Tibial nerve (tissue), 4 donors: Measurements from ENCODE around the gene SNX18. TPM values are rescaled to one million over a fixed set of nuclear protein-coding genes. Genes with fewer than 3 reads are reported as not detected.

Experiments
- DNase-seq, 2 donors: peaks; one replicate each; pipeline ENCODE4 v3.0.0-alpha.2; 2019; ENCODE audit warnings: low spot score in 2 of 2
- H3K27ac ChIP-seq, 4 donors: fragments of 200-600 bp; sonication (generic) in 3 of 4; one replicate each; pipeline ENCODE4 v1.5.1; 2017 to 2019; ENCODE audit warnings: mild to moderate bottlenecking in 1 of 4
- H3K27me3 ChIP-seq, 2 donors: fragments of 200-600 bp; sonication (generic) in 1 of 2; one replicate each; pipeline versions ENCODE4 v1.5.1 to v1.6.0; 2017 to 2019
- H3K36me3 ChIP-seq, 3 donors: fragments of 200-600 bp; sonication (generic); one replicate each; pipeline ENCODE4 v1.5.1; 2018 to 2019
- H3K4me1 ChIP-seq, 4 donors: fragments of 200-600 bp; sonication (generic) in 3 of 4; one replicate each; pipeline ENCODE4 v1.5.1; 2017 to 2019
- H3K4me3 ChIP-seq, 4 donors: fragments of 200-600 bp; sonication (generic) in 3 of 4; one replicate each; pipeline ENCODE4 v1.5.1; 2017 to 2019; ENCODE audit warnings: mild to moderate bottlenecking in 1 of 4, moderate library complexity in 1 of 4
- H3K9me3 ChIP-seq, 4 donors: fragments of 200-600 bp; sonication (generic) in 3 of 4; one replicate each; pipeline ENCODE4 v1.5.1; 2017 to 2019
- EP300 ChIP-seq, 2 donors: sonication (generic); formaldehyde crosslinking; IDR thresholded peaks; one replicate each; pipeline ENCODE4 v1.6.1; 2017; ENCODE audit warnings: antibody characterized with exemption in 2 of 2, mild to moderate bottlenecking in 1 of 2
- POLR2A ChIP-seq, 2 donors: fragments of 450-650 bp; IDR thresholded peaks; one replicate each; pipeline ENCODE4 v1.6.1; 2017; ENCODE audit warnings: antibody characterized with exemption in 2 of 2, mild to moderate bottlenecking in 2 of 2, moderate library complexity in 2 of 2
- WGBS, 2 donors: methylation state at CpG; one replicate each; pipeline ENCODE4 v1.1.5; 2018; 5-methylcytosine and 5-hydroxymethylcytosine counted together
- total RNA-seq, 4 donors: library from RNA; depleted of rRNA; stranded (reverse); fragments of >200 nt; gene quantifications; one replicate each; pipeline ENCODE4 v1.1.0, GENCODE V29; 2016
- TF ChIP-seq, protein P1 (sequence below), 5 experiments: fragments of 200-600 bp in 3 of 5; fragments of 450-650 bp in 2 of 5; sonication (generic) in 3 of 5; IDR thresholded peaks; one replicate each; pipeline ENCODE4 v1.5.1; 2016 to 2019; ENCODE audit warnings: antibody characterized with exemption in 5 of 5, mild to moderate bottlenecking in 3 of 5, moderate library complexity in 2 of 5

Gene SNX18
- total RNA-seq, 4 donors from 2014 or later, result 39.3 to 61.5 (median 45.6) TPM

DNA sequence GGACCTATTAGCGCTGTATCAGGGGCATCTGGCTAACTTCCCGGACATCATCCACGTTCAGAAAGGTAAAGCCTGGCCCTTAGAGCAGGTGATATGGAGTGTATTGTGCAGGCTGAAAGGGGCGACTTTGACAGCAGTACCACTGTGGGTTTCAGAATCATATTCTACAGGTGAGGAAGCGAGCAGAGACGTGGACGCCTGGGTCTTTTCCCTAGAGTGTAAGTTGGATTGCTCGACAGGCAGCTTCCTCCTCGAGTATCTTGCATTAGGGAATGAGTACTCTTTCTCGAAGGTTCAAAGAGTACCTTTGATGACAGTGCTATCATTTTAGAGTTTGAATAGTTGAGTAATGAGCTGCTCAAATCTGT, 1.9 kb downstream of the SNX18 start:
- H3K4me3 ChIP-seq, result peak overlapping the region; percentile 68 to 98 (median 78)
- H3K4me1 ChIP-seq, result peaks cover 0 to 82% (median 46%) of the 10 kb centered on the region in 4 donors
- H3K9me3 ChIP-seq, result no peaks in the 10 kb centered on the region
- no peaks in the 10 kb centered on the region for H3K27me3 ChIP-seq
- no peak for DNase-seq
- peak in 1 of 2 donors; percentile 8 for TF ChIP-seq EP300 (IDR thresholded peaks at IDR 0.05)
- TF ChIP-seq POLR2A (IDR thresholded peaks at IDR 0.05), result no peak
- TF ChIP-seq, protein P1, sequence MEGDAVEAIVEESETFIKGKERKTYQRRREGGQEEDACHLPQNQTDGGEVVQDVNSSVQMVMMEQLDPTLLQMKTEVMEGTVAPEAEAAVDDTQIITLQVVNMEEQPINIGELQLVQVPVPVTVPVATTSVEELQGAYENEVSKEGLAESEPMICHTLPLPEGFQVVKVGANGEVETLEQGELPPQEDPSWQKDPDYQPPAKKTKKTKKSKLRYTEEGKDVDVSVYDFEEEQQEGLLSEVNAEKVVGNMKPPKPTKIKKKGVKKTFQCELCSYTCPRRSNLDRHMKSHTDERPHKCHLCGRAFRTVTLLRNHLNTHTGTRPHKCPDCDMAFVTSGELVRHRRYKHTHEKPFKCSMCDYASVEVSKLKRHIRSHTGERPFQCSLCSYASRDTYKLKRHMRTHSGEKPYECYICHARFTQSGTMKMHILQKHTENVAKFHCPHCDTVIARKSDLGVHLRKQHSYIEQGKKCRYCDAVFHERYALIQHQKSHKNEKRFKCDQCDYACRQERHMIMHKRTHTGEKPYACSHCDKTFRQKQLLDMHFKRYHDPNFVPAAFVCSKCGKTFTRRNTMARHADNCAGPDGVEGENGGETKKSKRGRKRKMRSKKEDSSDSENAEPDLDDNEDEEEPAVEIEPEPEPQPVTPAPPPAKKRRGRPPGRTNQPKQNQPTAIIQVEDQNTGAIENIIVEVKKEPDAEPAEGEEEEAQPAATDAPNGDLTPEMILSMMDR (IDR thresholded peaks at IDR 0.05), result no peak
- H3K36me3 ChIP-seq, result no peaks in the 10 kb centered on the region
- H3K27ac ChIP-seq, result peak overlapping the region in 3 of 4 donors; percentile 90 to 93 (median 90)
- 38 to 45% methylated on average over 9 to 10 of the region's 10 CpGs for WGBS, 2 donors

DNA sequence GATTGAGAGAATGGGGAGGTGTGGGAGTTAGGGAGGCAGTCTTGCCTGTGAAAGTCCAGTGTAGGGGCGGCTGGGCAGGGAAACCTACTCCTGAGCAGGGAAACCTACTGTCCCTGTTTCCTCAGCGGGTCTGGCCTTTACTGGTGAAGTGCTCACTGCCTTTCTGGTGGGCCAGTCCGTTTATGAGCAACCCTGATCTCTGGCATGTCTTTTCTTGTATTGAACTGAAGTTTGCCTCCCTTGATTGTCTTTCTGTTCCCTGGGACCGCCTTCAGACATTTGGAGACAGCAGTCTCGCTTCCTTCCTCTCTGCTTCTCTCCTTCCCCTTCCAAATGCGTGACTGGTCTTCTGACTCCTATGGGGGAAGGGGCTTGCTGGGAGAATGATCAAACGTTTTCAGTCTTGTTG, 2.9 kb downstream of the SNX18 start:
- Histone ChIP-seq H3K9me3 (no peaks in the 10 kb centered on the region), H3K27ac (peak overlapping the region in 3 of 4 donors; percentile 4 to 93 (median 90)), H3K36me3 (no peaks in the 10 kb centered on the region), H3K27me3 (no peaks in the 10 kb centered on the region), H3K4me1 (peaks cover 0 to 82% (median 50%) of the 10 kb centered on the region in 4 donors), H3K4me3 (peak overlapping the region; percentile 68 to 98 (median 78))
- peak in 1 of 2 donors; percentile 56 for DNase-seq
- 1 to 3% methylated on average over 7 of the region's 7 CpGs for WGBS, 2 donors
- TF ChIP-seq, protein P1 (IDR thresholded peaks at IDR 0.05), result no peak
- no peak for TF ChIP-seq POLR2A (IDR thresholded peaks at IDR 0.05)
- TF ChIP-seq EP300 (IDR thresholded peaks at IDR 0.05), result peak in 1 of 2 donors; percentile 77

DNA sequence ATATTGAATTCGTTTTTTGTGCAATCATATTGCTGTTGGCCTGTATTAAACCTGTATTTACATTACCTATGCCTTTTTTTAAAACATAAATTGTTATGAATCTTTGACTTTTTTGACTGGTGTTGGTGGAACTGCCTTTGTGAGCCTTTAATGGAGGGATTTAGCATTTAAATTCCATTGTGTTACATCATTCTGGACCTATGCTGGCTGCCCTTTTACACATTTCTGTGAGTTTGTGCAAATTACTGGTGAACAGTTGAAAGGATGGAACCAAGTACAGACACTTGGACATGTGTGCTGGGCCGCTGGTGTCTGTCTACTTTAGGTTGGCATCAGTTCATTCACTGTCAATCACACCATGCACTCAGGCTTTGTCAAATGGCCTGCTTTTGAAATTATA, 3.4 kb downstream of the SNX18 start:
- Histone ChIP-seq H3K27me3 (no peaks in the 10 kb centered on the region), H3K27ac (peak overlapping the region in 3 of 4 donors; percentile 4 to 93 (median 90)), H3K4me1 (peaks cover 0 to 86% (median 53%) of the 10 kb centered on the region in 4 donors), H3K4me3 (peak overlapping the region; percentile 68 to 98 (median 78)), H3K9me3 (no peaks in the 10 kb centered on the region), H3K36me3 (no peaks in the 10 kb centered on the region)
- TF ChIP-seq EP300 (IDR thresholded peaks at IDR 0.05) (no peak), POLR2A (IDR thresholded peaks at IDR 0.05) (no peak)
- TF ChIP-seq, protein P1 (IDR thresholded peaks at IDR 0.05), result no peak
- WGBS, 2 donors, result 40 to 46% methylated on average over 2 of the region's 2 CpGs
- DNase-seq, result no peak

DNA sequence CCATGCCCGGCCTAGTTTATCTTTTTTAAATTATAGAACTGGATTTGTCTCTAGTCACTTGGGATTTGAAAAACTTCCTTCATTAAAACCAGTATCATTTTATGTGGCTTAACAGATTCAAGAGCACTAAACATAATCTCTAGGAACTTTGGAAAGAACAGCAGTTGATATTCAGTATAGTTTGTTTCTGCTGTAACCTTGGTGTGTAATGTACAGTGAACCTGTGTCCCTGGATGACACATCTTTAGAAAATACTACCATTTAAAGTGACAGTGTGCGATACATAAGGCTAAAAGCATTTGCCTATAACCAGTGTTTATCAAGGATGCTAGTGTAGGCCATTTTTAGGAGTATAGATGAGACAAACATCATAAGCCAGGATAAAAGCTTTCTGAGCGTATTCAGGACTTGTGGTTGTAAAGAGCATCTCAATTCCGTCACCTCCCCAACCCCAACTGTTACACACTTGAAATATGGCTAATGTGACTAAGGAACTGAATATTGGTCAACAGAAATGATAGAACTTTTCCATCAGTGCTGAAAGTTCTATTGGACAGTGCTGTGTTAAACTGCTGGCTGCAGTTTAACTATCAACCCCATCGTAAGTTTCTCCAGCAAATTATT, 4.4 kb downstream of the SNX18 start:
- no peak for DNase-seq
- Histone ChIP-seq H3K36me3 (no peaks in the 10 kb centered on the region), H3K27ac (peak overlapping the region in 2 of 4 donors; percentile 90 to 93), H3K27me3 (no peaks in the 10 kb centered on the region), H3K4me3 (peak overlapping the region in 3 of 4 donors; percentile 76 to 98 (median 79)), H3K9me3 (no peaks in the 10 kb centered on the region), H3K4me1 (peaks cover 0 to 87% (median 58%) of the 10 kb centered on the region in 4 donors)
- TF ChIP-seq EP300 (IDR thresholded peaks at IDR 0.05) (no peak), POLR2A (IDR thresholded peaks at IDR 0.05) (no peak)
- TF ChIP-seq, protein P1 (IDR thresholded peaks at IDR 0.05), result no peak
- 75 to 78% methylated on average over 5 of the region's 5 CpGs for WGBS, 2 donors

DNA sequence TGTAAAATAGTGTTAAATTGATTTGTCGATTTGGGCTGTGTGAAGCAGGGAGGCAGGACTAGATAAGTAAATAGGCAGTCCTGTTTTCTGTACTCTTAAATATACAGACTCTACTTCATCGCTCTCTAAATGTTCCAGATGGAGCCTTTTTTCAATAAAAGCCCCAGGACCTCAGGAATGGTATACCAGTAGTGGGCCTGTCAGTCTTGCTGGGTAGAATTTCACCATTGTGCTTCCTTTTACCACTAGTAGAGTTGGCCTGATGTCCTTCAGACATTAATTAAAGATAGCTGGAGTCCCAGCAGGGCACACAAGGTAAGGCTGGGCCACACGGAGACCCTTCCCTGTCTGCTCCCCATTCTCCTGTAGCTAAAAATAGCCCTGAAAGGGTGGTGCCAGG, 6.0 kb downstream of the SNX18 start:
- H3K36me3 ChIP-seq, result no peaks in the 10 kb centered on the region
- peak overlapping the region in 1 of 4 donors; percentile 10 for H3K4me3 ChIP-seq
- H3K4me1 ChIP-seq, result peaks cover 0 to 96% (median 61%) of the 10 kb centered on the region in 4 donors
- no peaks in the 10 kb centered on the region for H3K27me3 ChIP-seq
- no peaks in the 10 kb centered on the region for H3K9me3 ChIP-seq
- H3K27ac ChIP-seq, result peak overlapping the region in 3 of 4 donors; percentile 30 to 74 (median 73)
- TF ChIP-seq POLR2A (IDR thresholded peaks at IDR 0.05) (no peak), EP300 (IDR thresholded peaks at IDR 0.05) (no peak)
- TF ChIP-seq, protein P1 (IDR thresholded peaks at IDR 0.05), result no peak
- WGBS, 2 donors, result 50 to 69% methylated on average over 3 of the region's 3 CpGs
- DNase-seq, result no peak
